Measurements from ENCODE around the gene ADAMTSL4.
"Not testable (repeated sequence)": the region's sequence is repeated elsewhere in the genome, so short reads cannot be mapped to it uniquely, and the experiment has no call there.

The ADAMTSL4 gene

GRCh38 chr1:150566589-150567340 is 17.6 kb downstream of the ADAMTSL4 start:
- no peaks in the 10 kb centered on the region for H3K9me3 ChIP-seq
- H3K4me2 ChIP-seq = peak overlapping the region; percentile 100
- H3K27me3 ChIP-seq = no peaks in the 10 kb centered on the region
- H3K4me3 ChIP-seq = peak overlapping the region; percentile 54
- no peak for TF ChIP-seq Cebpa-rat (IDR thresholded peaks at IDR 0.05)
- peaks cover 78% of the 10 kb centered on the region for H4K20me1 ChIP-seq
- H3K9ac ChIP-seq = peak overlapping the region; percentile 58
- peak overlapping the region; percentile 89 for H3K27ac ChIP-seq
- peaks cover 19% of the 10 kb centered on the region for H3K36me3 ChIP-seq
- H3K4me1 ChIP-seq = peaks cover 87% of the 10 kb centered on the region

GRCh38 chr1:150567341-150567716 is 18.1 kb downstream of the ADAMTSL4 start:
- TF ChIP-seq Cebpa-rat (IDR thresholded peaks at IDR 0.05) = no peak
- Histone ChIP-seq H3K4me1 (peaks cover 81% of the 10 kb centered on the region), H3K9me3 (no peaks in the 10 kb centered on the region), H3K4me2 (peak overlapping the region; percentile 100), H3K9ac (peak overlapping the region; percentile 58), H3K27me3 (no peaks in the 10 kb centered on the region), H4K20me1 (peaks cover 82% of the 10 kb centered on the region), H3K36me3 (peaks cover 24% of the 10 kb centered on the region), H3K27ac (peak overlapping the region; percentile 89), H3K4me3 (peak overlapping the region; percentile 54)

GRCh38 chr1:150567717-150568593 is 18.7 kb downstream of the ADAMTSL4 start:
- TF ChIP-seq Cebpa-rat (IDR thresholded peaks at IDR 0.05) = no peak
- Histone ChIP-seq H3K4me1 (peaks cover 77% of the 10 kb centered on the region), H3K4me2 (peak overlapping the region; percentile 100), H3K27me3 (no peaks in the 10 kb centered on the region), H3K36me3 (peaks cover 31% of the 10 kb centered on the region), H3K9ac (peak overlapping the region; percentile 58), H3K9me3 (no peaks in the 10 kb centered on the region), H3K27ac (peak overlapping the region; percentile 89), H3K4me3 (peak overlapping the region; percentile 54), H4K20me1 (peaks cover 82% of the 10 kb centered on the region)

GRCh38 chr1:150568594-150568966 is 19.4 kb downstream of the ADAMTSL4 start:
- Histone ChIP-seq H3K9ac (no peak overlapping the region; the same call in 1 of the 2 replicates), H3K27ac (peak overlapping the region; percentile 89), H3K27me3 (no peaks in the 10 kb centered on the region), H3K4me2 (peak overlapping the region; percentile 100), H4K20me1 (peaks cover 82% of the 10 kb centered on the region), H3K9me3 (no peaks in the 10 kb centered on the region), H3K4me3 (no peak overlapping the region), H3K36me3 (peaks cover 37% of the 10 kb centered on the region), H3K4me1 (peaks cover 77% of the 10 kb centered on the region)
- no peak for TF ChIP-seq Cebpa-rat (IDR thresholded peaks at IDR 0.05)

GRCh38 chr1:150572918-150573647 is 23.9 kb downstream of the ADAMTSL4 start:
- Histone ChIP-seq H3K27me3 (no peaks in the 10 kb centered on the region), H3K4me3 (no peak overlapping the region), H4K20me1 (peaks cover 100% of the 10 kb centered on the region), H3K9ac (peak overlapping the region; percentile 6; the same call in 1 of the 2 replicates), H3K9me3 (no peaks in the 10 kb centered on the region), H3K4me1 (peaks cover 68% of the 10 kb centered on the region), H3K27ac (no peak overlapping the region), H3K36me3 (peaks cover 80% of the 10 kb centered on the region), H3K4me2 (peak overlapping the region; percentile 29)
- TF ChIP-seq Cebpa-rat (IDR thresholded peaks at IDR 0.05) = no peak

- peaks cover 80% of the 10 kb centered on the region for H3K36me3 ChIP-seq
- H3K27ac ChIP-seq, H3K9me3 ChIP-seq, H3K27me3 ChIP-seq, H3K4me3 ChIP-seq: not testable (repeated sequence)
- H3K4me2 ChIP-seq = peak overlapping the region; percentile 29; the same call in 1 of the 2 replicates
- H4K20me1 ChIP-seq = peaks cover 100% of the 10 kb centered on the region
- peaks cover 62% of the 10 kb centered on the region for H3K4me1 ChIP-seq
- 0 out of 2 replicates have a peak overlapping the region, but pooled peaks have one; percentile 6 for H3K9ac ChIP-seq
Measured at GRCh38 chr1:150573648-150574071, 24.5 kb downstream of the ADAMTSL4 start.

- no peak overlapping the region for H3K27ac ChIP-seq
- peaks cover 99% of the 10 kb centered on the region for H4K20me1 ChIP-seq
- no peak overlapping the region for H3K4me3 ChIP-seq
- H3K9me3 ChIP-seq = no peaks in the 10 kb centered on the region
- peak overlapping the region; percentile 96 for H3K4me2 ChIP-seq
- TF ChIP-seq Cebpa-rat (IDR thresholded peaks at IDR 0.05) = no peak
- H3K9ac ChIP-seq = no peak overlapping the region
- H3K4me1 ChIP-seq = peaks cover 54% of the 10 kb centered on the region
- H3K36me3 ChIP-seq = peaks cover 80% of the 10 kb centered on the region
- H3K27me3 ChIP-seq = no peaks in the 10 kb centered on the region
Measured at GRCh38 chr1:150574260-150575071, 25.3 kb downstream of the ADAMTSL4 start.

- Histone ChIP-seq H3K4me1 (peaks cover 51% of the 10 kb centered on the region), H3K36me3 (peaks cover 75% of the 10 kb centered on the region), H3K9ac (no peak overlapping the region; the same call in 1 of the 2 replicates), H3K4me3 (peak overlapping the region; percentile 100; the same call in 1 of the 2 replicates), H3K9me3 (no peaks in the 10 kb centered on the region), H3K4me2 (peak overlapping the region; percentile 96), H3K27me3 (no peaks in the 10 kb centered on the region), H3K27ac (no peak overlapping the region), H4K20me1 (peaks cover 92% of the 10 kb centered on the region)
- TF ChIP-seq Cebpa-rat (IDR thresholded peaks at IDR 0.05) = no peak
Measured at GRCh38 chr1:150575072-150575489, 25.9 kb downstream of the ADAMTSL4 start.

Data from BLaER1 (cell line).